ENCODE data around the gene CASP2.
A peak's percentile ranks its signal among the peaks of the same experiment; 100 is the strongest.

CASP2 gene

GRCh38 chr7:143343596-143343995, 55.4 kb downstream of the CASP2 start:
- DNase-seq, result no peak

- DNase-seq, result peak; percentile 80
Measured at GRCh38 chr7:143345428-143345900, 57.3 kb downstream of the CASP2 start.

GRCh38 chr7:143346018-143346417, 57.9 kb downstream of the CASP2 start:
- no peak for DNase-seq

- DNase-seq, result no peak
Measured at GRCh38 chr7:143347950-143348349, 59.8 kb downstream of the CASP2 start.

GRCh38 chr7:143351060-143351459, 62.9 kb downstream of the CASP2 start:
- DNase-seq, result no peak

GRCh38 chr7:143351574-143351973, 63.4 kb downstream of the CASP2 start:
- no peak for DNase-seq

- no peak for DNase-seq
Measured at GRCh38 chr7:143352531-143353002, 64.4 kb downstream of the CASP2 start.

- DNase-seq, result no peak
Measured at GRCh38 chr7:143354376-143354775, 66.2 kb downstream of the CASP2 start.

GRCh38 chr7:143354965-143355364, 66.8 kb downstream of the CASP2 start:
- DNase-seq, result no peak

- no peak for DNase-seq
Measured at GRCh38 chr7:143355450-143356385, 67.6 kb downstream of the CASP2 start.

- DNase-seq, result no peak
Measured at GRCh38 chr7:143356414-143357050, 68.4 kb downstream of the CASP2 start.
